SH-SY5Y (cell line): Measurements from ENCODE around the gene NOA1.

Experiments used
- GATA2 ChIP-seq: IDR thresholded peaks from 2 replicates; pipeline ENCODE4 v1.6.1; 2011; ENCODE audit warnings: mild to moderate bottlenecking, low read depth, low read length
- GATA3 ChIP-seq: IDR thresholded peaks from 2 replicates; pipeline ENCODE4 v1.6.1; 2011; ENCODE audit warnings: low read depth, mild to moderate bottlenecking, low read length, moderate library complexity

- TF ChIP-seq GATA2 (no peak), GATA3 (no peak)
Observed at GRCh38 chr4:56981795-56982201, 4.4 kb upstream of the NOA1 start.
